Endothelial cell of umbilical vein (primary cell): ENCODE data around the gene MARK1. TPM values are rescaled to one million over a fixed set of nuclear protein-coding genes. Genes with fewer than 3 reads are reported as not detected.

Source experiments
- BruUV-seq: library from RNA; stranded (reverse); fragments of 400-500 nt; replicated peaks from 2 replicates; lab custom pipeline; 2021; lab: Mats Ljungman, UMichigan
- CTCF ChIA-PET: fragments of 300-600, 350-600 bp; sonication (Branson Sonifier 250); formaldehyde crosslinking; loops from one replicate; lab custom pipeline; 2021; ENCODE audit warnings: antibody characterized with exemption, inconsistent platforms; lab: Charles Lee
- POLR2A ChIA-PET: fragments of 300-600, 350-600 bp; sonication (Branson Sonifier 250); formaldehyde crosslinking; loops from one replicate; lab custom pipeline; 2021; ENCODE audit warnings: antibody characterized with exemption, inconsistent platforms; lab: Charles Lee
- DNase-seq: peaks from one replicate; pipeline ENCODE4 v3.0.0-alpha.2; 2011; ENCODE audit warnings: low read depth, low spot score
- FAIRE-seq: peaks from 2 replicates; lab custom pipeline; 2011; peaks lifted over from hg19 to GRCh38; lab: Jason Lieb, UNC
- H2AFZ ChIP-seq: 2 replicates; pipeline ENCODE4 v1.6.0; 2012; ENCODE audit warnings: low read depth, low read length, control low read depth, inconsistent platforms
- H3K27ac ChIP-seq: 2 replicates; pipeline ENCODE4 v1.5.1; 2011; ENCODE audit warnings: low read depth, mild to moderate bottlenecking, control low read depth, low read length, moderate library complexity; ENCODE audit not compliant: insufficient read depth
- H3K27me3 ChIP-seq, 2 experiments: 2 replicates each; pipeline versions ENCODE4 v1.6.0 to v1.6.1; 2011; ENCODE audit warnings: low read length in 2 of 2, mixed read lengths in 1 of 2; ENCODE audit not compliant: control insufficient read depth in 2 of 2, insufficient read depth in 2 of 2
- H3K36me3 ChIP-seq, 2 experiments: 2 replicates in 1 of 2; 3 replicates in 1 of 2; pipeline ENCODE4 v1.5.1; 2011; ENCODE audit warnings: low read length in 2 of 2, mild to moderate bottlenecking in 1 of 2, moderate library complexity in 1 of 2; ENCODE audit not compliant: control insufficient read depth in 2 of 2, insufficient read depth in 2 of 2; ENCODE audit errors: extremely low read depth in 1 of 2
- H3K4me1 ChIP-seq: 3 replicates; pipeline ENCODE4 v1.5.1; 2011; ENCODE audit warnings: mild to moderate bottlenecking, low read length; ENCODE audit not compliant: control insufficient read depth, insufficient read depth; ENCODE audit errors: extremely low read depth
- H3K4me2 ChIP-seq: 2 replicates; pipeline ENCODE4 v1.6.1; 2011; ENCODE audit warnings: low read length, control low read depth, mixed read lengths; ENCODE audit not compliant: insufficient read depth
- H3K4me3 ChIP-seq, 3 experiments: fragments of 200-600 bp in 1 of 3; sonication (generic), shearing (Covaris generic) in 1 of 3; replicated peaks in 1 of 3; 2 replicates each; pipeline ENCODE4 v1.5.1; 2011 to 2016; ENCODE audit warnings: control low read depth in 3 of 3, low read length in 3 of 3, mild to moderate bottlenecking in 2 of 3, inconsistent platforms in 1 of 3, low read depth in 1 of 3, moderate library complexity in 1 of 3; ENCODE audit not compliant: insufficient read depth in 1 of 3
- H3K79me2 ChIP-seq: 2 replicates; pipeline ENCODE4 v1.6.0; 2012; ENCODE audit warnings: low read length, inconsistent platforms; ENCODE audit not compliant: control insufficient read depth, insufficient read depth
- H3K9ac ChIP-seq: replicated peaks from 2 replicates; pipeline ENCODE3; 2011; ENCODE audit warnings: low read length, control low read depth; ENCODE audit not compliant: insufficient read depth; ENCODE audit errors: extremely low read depth
- H3K9me1 ChIP-seq: replicated peaks from 3 replicates; pipeline ENCODE4 v1.6.0; 2011; ENCODE audit warnings: mild to moderate bottlenecking, low read length; ENCODE audit not compliant: control insufficient read depth, insufficient read depth; ENCODE audit errors: extremely low read depth
- H3K9me3 ChIP-seq: replicated peaks from 2 replicates; pipeline ENCODE4 v1.5.1; 2012; ENCODE audit warnings: low read length, inconsistent platforms; ENCODE audit not compliant: control insufficient read depth, insufficient read depth
- H4K20me1 ChIP-seq: replicated peaks from 2 replicates; pipeline ENCODE3; 2011; ENCODE audit warnings: mild to moderate bottlenecking, low read length; ENCODE audit not compliant: control insufficient read depth, insufficient read depth; ENCODE audit errors: extremely low read depth
- CTCF ChIP-seq, 2 donors: IDR thresholded peaks; 1 replicate in 1 of 2; 2 replicates in 1 of 2; pipeline ENCODE4 v1.5.1; 2011; ENCODE audit warnings: low read length in 2 of 2, mild to moderate bottlenecking in 2 of 2, moderate library complexity in 2 of 2, control low read depth in 1 of 2, inconsistent platforms in 1 of 2, low read depth in 1 of 2; ENCODE audit not compliant: insufficient read depth in 1 of 2; ENCODE audit errors: extremely low read depth in 1 of 2
- EZH2 ChIP-seq: IDR thresholded peaks from 2 replicates; pipeline ENCODE4 v1.6.1; 2012; ENCODE audit warnings: borderline replicate concordance, low read depth, mild to moderate bottlenecking, moderate library complexity, low read length, inconsistent platforms; ENCODE audit not compliant: severe bottlenecking
- FOS ChIP-seq: IDR thresholded peaks from 2 replicates; pipeline ENCODE4 v1.6.1; 2011; ENCODE audit warnings: mild to moderate bottlenecking, low read length, moderate library complexity, borderline replicate concordance; ENCODE audit not compliant: insufficient read depth
- GATA2 ChIP-seq: IDR thresholded peaks from 2 replicates; pipeline ENCODE4 v1.7.0; 2011; ENCODE audit warnings: low read depth, mild to moderate bottlenecking, moderate library complexity, mixed read lengths, low read length; ENCODE audit not compliant: insufficient read length, insufficient read depth
- JUN ChIP-seq: IDR thresholded peaks from 2 replicates; pipeline ENCODE4 v1.6.1; 2011; ENCODE audit warnings: borderline replicate concordance, low read depth; ENCODE audit not compliant: insufficient read length, insufficient read depth
- MAX ChIP-seq: IDR thresholded peaks from 2 replicates; pipeline ENCODE4 v1.6.1; 2011; ENCODE audit not compliant: insufficient read depth, insufficient read length
- MYC ChIP-seq: IDR thresholded peaks from one replicate; pipeline ENCODE4 v1.6.1; 2011; ENCODE audit warnings: mild to moderate bottlenecking, low read depth, low read length
- POLR2A ChIP-seq: IDR thresholded peaks from 2 replicates; pipeline ENCODE4 v1.6.1; 2012; ENCODE audit warnings: low read depth, mild to moderate bottlenecking, control low read depth, low read length
- POLR2AphosphoS5 ChIP-seq: IDR thresholded peaks from 2 replicates; pipeline ENCODE4 v1.6.1; 2012; ENCODE audit warnings: low read depth, mild to moderate bottlenecking, control low read depth, low read length, moderate library complexity; ENCODE audit not compliant: insufficient read depth
- dilution Hi-C: fragments of 300-500 bp; cut with MboI; formaldehyde crosslinking; loops from one replicate; pipeline ENCODE4 v1.15.0; 2019; ENCODE audit warnings: low sequenced_read_pairs; ENCODE audit not compliant: extremely low pct_ligation_motif_present
- intact Hi-C: fragments of 100-400 bp; cut with micrococcal nuclease; formaldehyde crosslinking; loops from one replicate; pipeline ENCODE4 v1.10.0; 2022
- polyA plus RNA-seq, 4 experiments: library from polyadenylated mRNA; depleted of rRNA in 3 of 4; stranded (reverse) in 3 of 4; unstranded in 1 of 4; fragments of >200 nt; gene quantifications; 2 replicates each; pipeline versions ENCODE4 v1.2.1 to v1.2.3, GENCODE V29; 2011 to 2012; ENCODE audit warnings: missing spikeins in 1 of 4
- total RNA-seq: library from RNA; stranded (reverse); gene quantifications from 2 replicates; pipeline ENCODE4 v1.2.3, GENCODE V29; 2021

Gene MARK1
- total and polyA plus RNA-seq, 2 donors (not counting 3 experiments of a cell fraction or from before 2014, with no cell fraction given), result 1.2 to 5.5 TPM

- POLR2A ChIA-PET, result no interaction called here
- DNase-seq (no peak), FAIRE-seq (no peak)
- dilution Hi-C loops, result no loop called here
- Histone ChIP-seq H3K79me2 (peaks cover 6% of the 10 kb centered on the region), H3K4me1 (peaks cover 3% of the 10 kb centered on the region), H3K27ac (no peak overlapping the region), H3K4me2 (no peak overlapping the region), H4K20me1 (no peaks in the 10 kb centered on the region), H3K36me3 (peaks cover 0 to 10% of the 10 kb centered on the region in 2 experiments), H3K9me3 (no peaks in the 10 kb centered on the region), H3K4me3 (no peak overlapping the region), H3K27me3 (no peaks in the 10 kb centered on the region), H2AFZ (no peak overlapping the region), H3K9me1 (no peaks in the 10 kb centered on the region), H3K9ac (no peak overlapping the region)
- CTCF ChIA-PET, result interaction anchor here (1.1 to 3.6 kb wide), 2 partner anchors 36 to 79 kb away, joined by 6 to 17 read pairs; no protein-coding TSS in a partner anchor
- intact Hi-C loops, result no loop called here
- TF ChIP-seq MAX (no peak), EZH2 (no peak), JUN (no peak), POLR2AphosphoS5 (no peak), CTCF (IDR thresholded peaks at IDR 0.05; ENCODE audit: extremely low read depth in 1 of 2, insufficient read depth in 1 of 2, low read depth in 1 of 2, low read length in 2 of 2) (no peak), POLR2A (no peak), MYC (no peak), GATA2 (no peak), FOS (no peak)
- no TSS peak for BruUV-seq
Measured at GRCh38 chr1:220697326-220697725, 169.4 kb downstream of the MARK1 start.
